Urinary bladder (tissue), 4 donors: ENCODE measurements around the gene CLDN11. TPM values are rescaled to one million over a fixed set of nuclear protein-coding genes. Genes with fewer than 3 reads are reported as not detected.

ENCODE experiments used
- DNase-seq: peaks from one replicate; pipeline ENCODE4 v3.0.0-alpha.2; 2015; ENCODE audit errors: extremely low spot score
- H3K27ac ChIP-seq: one replicate; pipeline ENCODE4 v1.5.1; 2013; ENCODE audit warnings: low read depth, mild to moderate bottlenecking, moderate library complexity
- H3K36me3 ChIP-seq: one replicate; pipeline ENCODE4 v1.6.1; 2013; ENCODE audit warnings: mild to moderate bottlenecking, moderate library complexity; ENCODE audit not compliant: insufficient read depth
- H3K4me1 ChIP-seq: one replicate; pipeline ENCODE4 v1.6.1; 2013; ENCODE audit warnings: mild to moderate bottlenecking, moderate library complexity; ENCODE audit not compliant: insufficient read depth
- H3K4me3 ChIP-seq: one replicate; pipeline ENCODE4 v1.5.1; 2013; ENCODE audit warnings: low read depth, low read length
- WGBS: extraction: QIAGEN DNeasy Blood & Tissue Kit; methylation state at CpG from one replicate; pipeline ENCODE4 v1.1.7; 2013; 5-methylcytosine and 5-hydroxymethylcytosine counted together
- polyA plus RNA-seq: library from polyadenylated mRNA; stranded (reverse); fragments of 200-250 nt; gene quantifications from one replicate; pipeline ENCODE4 v1.2.3, GENCODE V29; 2013
- total RNA-seq: library from RNA; depleted of rRNA; stranded (reverse); fragments of >200 nt; gene quantifications from one replicate; pipeline ENCODE4 v1.2.3, GENCODE V29; 2014
- donor health status: healthy with polysubstance abuse.
- donor health status: healthy.

CLDN11 gene
- total RNA-seq (28.1 TPM), polyA plus RNA-seq (24.6 TPM)

GRCh38 chr3:170418422-170419398 lies at the start of gene CLDN11:
Gene CLDN11, plus strand, starts transcription at chr3:170418868. Its CDS starts 199 bp downstream, at chr3:170419067.
- Histone ChIP-seq H3K27ac (peak within 1 kb of the TSS; percentile 56), H3K4me3 (peak within 1 kb of the TSS; percentile 42), H3K4me1 (no peaks in the 10 kb centered on the region), H3K36me3 (no peaks in the 10 kb centered on the region)
- 3% methylated on average over 79 of the region's 79 CpGs for WGBS
- DNase-seq: no peak

GRCh38 chr3:170368921-170369320 lies 49.7 kb upstream of the CLDN11 start:
- no peaks in the 10 kb centered on the region for H3K4me1 ChIP-seq
- no peak for DNase-seq
- no peaks in the 10 kb centered on the region for H3K36me3 ChIP-seq
- no peak overlapping the region for H3K4me3 ChIP-seq
- H3K27ac ChIP-seq: no peak overlapping the region
- WGBS: 89% methylated on average over 2 of the region's 2 CpGs

GRCh38 chr3:170372190-170372879 lies 46.3 kb upstream of the CLDN11 start:
- Histone ChIP-seq H3K4me1 (no peaks in the 10 kb centered on the region), H3K4me3 (no peak overlapping the region), H3K36me3 (no peaks in the 10 kb centered on the region), H3K27ac (no peak overlapping the region)
- DNase-seq: no peak
- 57% methylated on average over 2 of the region's 2 CpGs for WGBS

GRCh38 chr3:170383567-170383966 lies 35.1 kb upstream of the CLDN11 start:
- no peak overlapping the region for H3K4me3 ChIP-seq
- H3K4me1 ChIP-seq: no peaks in the 10 kb centered on the region
- DNase-seq: no peak
- WGBS: 92% methylated on average over 1 of the region's 1 CpG
- peaks cover 11% of the 10 kb centered on the region for H3K36me3 ChIP-seq
- no peak overlapping the region for H3K27ac ChIP-seq

GRCh38 chr3:170386468-170386867 lies 32.2 kb upstream of the CLDN11 start:
- H3K4me3 ChIP-seq: no peak overlapping the region
- DNase-seq: no peak
- H3K4me1 ChIP-seq: no peaks in the 10 kb centered on the region
- H3K27ac ChIP-seq: no peak overlapping the region
- 95% methylated on average over 3 of the region's 3 CpGs for WGBS
- H3K36me3 ChIP-seq: peaks cover 7% of the 10 kb centered on the region

- H3K27ac ChIP-seq: no peak overlapping the region
- H3K36me3 ChIP-seq: peaks cover 7% of the 10 kb centered on the region
- no peak overlapping the region for H3K4me3 ChIP-seq
- no peak for DNase-seq
- no peaks in the 10 kb centered on the region for H3K4me1 ChIP-seq
Observed at GRCh38 chr3:170387950-170388349, 30.7 kb upstream of the CLDN11 start.

GRCh38 chr3:170391108-170391507 lies 27.6 kb upstream of the CLDN11 start:
- peaks cover 3% of the 10 kb centered on the region for H3K36me3 ChIP-seq
- H3K4me3 ChIP-seq: no peak overlapping the region
- H3K27ac ChIP-seq: no peak overlapping the region
- 95% methylated on average over 4 of the region's 4 CpGs for WGBS
- H3K4me1 ChIP-seq: no peaks in the 10 kb centered on the region
- DNase-seq: no peak

- H3K4me1 ChIP-seq: no peaks in the 10 kb centered on the region
- DNase-seq: no peak
- H3K36me3 ChIP-seq: no peaks in the 10 kb centered on the region
- WGBS: 82% methylated on average over 6 of the region's 6 CpGs
- H3K4me3 ChIP-seq: no peak overlapping the region
- H3K27ac ChIP-seq: no peak overlapping the region
Observed at GRCh38 chr3:170397685-170398084, 21.0 kb upstream of the CLDN11 start.

GRCh38 chr3:170405101-170405500 lies 13.6 kb upstream of the CLDN11 start:
- no peaks in the 10 kb centered on the region for H3K4me1 ChIP-seq
- no peak for DNase-seq
- no peaks in the 10 kb centered on the region for H3K36me3 ChIP-seq
- no peak overlapping the region for H3K4me3 ChIP-seq
- H3K27ac ChIP-seq: no peak overlapping the region

GRCh38 chr3:170410428-170411029 lies 8.1 kb upstream of the CLDN11 start:
- Histone ChIP-seq H3K36me3 (no peaks in the 10 kb centered on the region), H3K4me1 (no peaks in the 10 kb centered on the region), H3K4me3 (no peak overlapping the region), H3K27ac (no peak overlapping the region)
- 52% methylated on average over 4 of the region's 4 CpGs for WGBS
- DNase-seq: no peak

GRCh38 chr3:170413291-170413690 lies 5.4 kb upstream of the CLDN11 start:
- Histone ChIP-seq H3K4me3 (no peak overlapping the region), H3K27ac (no peak overlapping the region), H3K4me1 (no peaks in the 10 kb centered on the region), H3K36me3 (no peaks in the 10 kb centered on the region)
- DNase-seq: no peak
- WGBS: 98% methylated on average over 4 of the region's 4 CpGs

- Histone ChIP-seq H3K4me3 (no peak overlapping the region), H3K4me1 (no peaks in the 10 kb centered on the region), H3K36me3 (no peaks in the 10 kb centered on the region), H3K27ac (no peak overlapping the region)
- DNase-seq: peak; percentile 66
- 21% methylated on average over 5 of the region's 5 CpGs for WGBS
Observed at GRCh38 chr3:170414202-170414663, 4.4 kb upstream of the CLDN11 start.

- H3K4me3 ChIP-seq: no peak overlapping the region
- no peaks in the 10 kb centered on the region for H3K4me1 ChIP-seq
- WGBS: 72% methylated on average over 1 of the region's 1 CpG
- no peak for DNase-seq
- no peak overlapping the region for H3K27ac ChIP-seq
- H3K36me3 ChIP-seq: no peaks in the 10 kb centered on the region
Observed at GRCh38 chr3:170417090-170417489, 1.6 kb upstream of the CLDN11 start.
